Tibial nerve (tissue), 4 donors: ENCODE measurements around the gene IQCC.

Source experiments
- CTCF ChIP-seq, 5 experiments: fragments of 200-600 bp in 3 of 5; fragments of 450-650 bp in 2 of 5; sonication (generic) in 3 of 5; IDR thresholded peaks; one replicate each; pipeline ENCODE4 v1.5.1; 2016 to 2019; ENCODE audit warnings: antibody characterized with exemption in 5 of 5, mild to moderate bottlenecking in 3 of 5, moderate library complexity in 2 of 5
- EP300 ChIP-seq, 2 donors: sonication (generic); formaldehyde crosslinking; IDR thresholded peaks; one replicate each; pipeline ENCODE4 v1.6.1; 2017; ENCODE audit warnings: antibody characterized with exemption in 2 of 2, mild to moderate bottlenecking in 1 of 2
- POLR2A ChIP-seq, 2 donors: fragments of 450-650 bp; IDR thresholded peaks; one replicate each; pipeline ENCODE4 v1.6.1; 2017; ENCODE audit warnings: antibody characterized with exemption in 2 of 2, mild to moderate bottlenecking in 2 of 2, moderate library complexity in 2 of 2

GRCh38 chr1:32194984-32195383 lies 10.5 kb upstream of the IQCC start:
- TF ChIP-seq EP300 (IDR thresholded peaks at IDR 0.05), result no peak
- TF ChIP-seq POLR2A (IDR thresholded peaks at IDR 0.05), result no peak
- no peak for TF ChIP-seq CTCF (IDR thresholded peaks at IDR 0.05)
